NCI-H2029 (cell line): ENCODE measurements around the gene INIP.

Experiments used
- DNase-seq: peaks from one replicate; lab custom pipeline; 2025; lab: John Stamatoyannopoulos, UW

INIP gene

GRCh38 chr9:112717661-112718331 lies at the start of gene INIP:
Gene INIP (minus strand): TSS chr9:112718117. CDS start chr9:112716485, 1,632 bp downstream.
- DNase-seq, result peak; percentile 98

GRCh38 chr9:112765281-112765680 lies 47.4 kb upstream of the INIP start:
- no peak for DNase-seq

- DNase-seq, result no peak
Observed at GRCh38 chr9:112764837-112765236, 46.9 kb upstream of the INIP start.

GRCh38 chr9:112764344-112764743 lies 46.4 kb upstream of the INIP start:
- DNase-seq, result no peak

- no peak for DNase-seq
Observed at GRCh38 chr9:112762726-112763518, 45.0 kb upstream of the INIP start.

- DNase-seq, result no peak
Observed at GRCh38 chr9:112761912-112762655, 44.2 kb upstream of the INIP start.

- DNase-seq, result no peak
Observed at GRCh38 chr9:112760821-112761220, 42.9 kb upstream of the INIP start.

GRCh38 chr9:112757940-112758339 lies 40.0 kb upstream of the INIP start:
- no peak for DNase-seq

GRCh38 chr9:112757282-112757883 lies 39.5 kb upstream of the INIP start:
- DNase-seq, result no peak

GRCh38 chr9:112755675-112756074 lies 37.8 kb upstream of the INIP start:
- no peak for DNase-seq

- DNase-seq, result no peak
Observed at GRCh38 chr9:112755016-112755427, 37.1 kb upstream of the INIP start.

- DNase-seq, result no peak
Observed at GRCh38 chr9:112754578-112754977, 36.7 kb upstream of the INIP start.

GRCh38 chr9:112753725-112754124 lies 35.8 kb upstream of the INIP start:
- no peak for DNase-seq

GRCh38 chr9:112752334-112753125 lies 34.6 kb upstream of the INIP start:
- DNase-seq, result no peak

- DNase-seq, result peak; percentile 24
Observed at GRCh38 chr9:112751056-112751795, 33.3 kb upstream of the INIP start.

GRCh38 chr9:112750764-112751055 lies 32.8 kb upstream of the INIP start:
- no peak for DNase-seq

- DNase-seq, result peak; percentile 82
Observed at GRCh38 chr9:112750016-112750763, 32.3 kb upstream of the INIP start, which contains the start of gene SNX30. Gene SNX30 (plus strand): TSS chr9:112750760. CDS start chr9:112751002, 242 bp downstream.

GRCh38 chr9:112747094-112747493 lies 29.2 kb upstream of the INIP start:
- DNase-seq, result no peak

- DNase-seq, result no peak
Observed at GRCh38 chr9:112744177-112744576, 26.3 kb upstream of the INIP start.

- DNase-seq, result no peak
Observed at GRCh38 chr9:112743216-112743836, 25.4 kb upstream of the INIP start.
